HG03196 (cell line): ENCODE data around the gene DHX57.

Source experiments
- ATAC-seq: cut with Tn5 transposase; IDR thresholded peaks from one replicate; pipeline ENCODE4 v1.9.1; 2021; ENCODE audit not compliant: unreplicated experiment

The DHX57 gene

DNA sequence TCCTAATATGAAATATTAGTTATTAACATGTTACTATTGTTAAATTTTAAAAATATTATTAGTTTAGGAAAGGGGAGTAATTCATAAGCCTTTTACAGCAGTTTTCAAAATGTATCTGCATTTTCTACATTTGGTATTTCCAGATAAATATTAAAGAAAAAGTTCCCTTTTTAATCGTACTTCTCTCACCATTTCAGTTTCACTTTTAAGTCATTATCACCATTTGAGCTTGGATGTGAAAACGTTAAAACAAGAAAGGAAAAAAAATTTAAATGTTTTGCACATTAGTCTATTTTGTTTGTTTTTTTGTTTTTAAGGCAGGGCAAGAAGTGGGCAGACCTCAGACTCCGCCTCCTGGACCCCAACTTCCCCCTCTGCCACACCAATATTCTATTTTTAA, 121.2 kb downstream of the DHX57 start:
- ATAC-seq, result no peak

DNA sequence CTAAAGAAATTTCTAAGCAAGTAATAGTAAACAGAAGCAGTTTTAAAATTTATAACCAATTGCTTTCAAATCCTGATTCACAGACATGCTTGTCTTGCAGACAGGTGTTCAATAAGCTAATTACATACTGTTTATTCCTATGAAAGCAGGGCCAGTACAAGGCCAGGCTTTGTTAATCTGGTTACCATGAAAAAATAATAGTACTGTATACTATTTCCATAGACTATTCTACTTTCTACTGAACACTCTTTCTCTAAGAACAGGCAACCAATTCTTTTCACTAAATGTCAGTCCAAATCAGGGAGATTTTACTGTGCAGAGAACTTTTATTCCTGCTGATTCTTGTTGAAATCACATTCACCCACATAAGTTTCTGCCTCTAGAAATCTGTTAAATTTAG, 121.7 kb downstream of the DHX57 start:
- ATAC-seq, result no peak

DNA sequence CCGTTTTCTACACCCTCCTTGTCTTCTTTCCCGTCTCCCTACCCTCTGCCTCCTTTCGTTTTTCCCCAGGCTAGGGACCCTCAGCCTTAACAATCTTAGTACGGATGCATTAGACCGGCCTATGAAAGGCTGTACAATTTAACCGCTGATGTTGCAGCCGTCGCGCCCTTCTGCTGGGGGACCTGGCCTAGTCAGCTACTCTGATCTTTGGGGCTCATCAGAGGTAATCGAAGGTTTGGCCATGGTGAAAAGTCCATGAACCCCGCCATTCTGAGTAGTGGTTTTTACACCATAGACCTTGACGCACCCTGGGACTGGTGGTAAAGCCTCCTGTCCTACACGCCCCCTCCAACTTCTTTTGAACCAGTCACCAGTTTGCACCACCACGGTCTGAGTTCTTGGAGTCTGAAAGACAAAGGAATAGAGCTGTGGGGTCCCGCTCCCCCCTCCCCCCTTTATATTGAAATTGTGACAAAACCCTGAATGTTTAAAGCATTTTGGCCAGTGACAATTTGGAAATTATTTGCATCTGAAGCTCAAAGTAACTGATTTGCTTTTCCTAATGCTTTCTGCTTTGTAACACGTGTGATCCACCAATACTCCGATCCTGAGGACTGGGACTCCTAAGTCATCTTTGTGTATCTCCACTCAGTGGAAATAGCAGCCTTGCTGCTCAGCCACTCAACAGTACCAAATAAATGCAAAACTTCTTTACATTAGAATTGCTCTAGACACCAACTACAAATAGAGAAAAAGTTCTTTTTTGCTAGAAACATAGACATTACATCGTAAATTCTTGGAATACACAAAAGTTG, 123.9 kb downstream of the DHX57 start:
- ATAC-seq, result peak; percentile 2

DNA sequence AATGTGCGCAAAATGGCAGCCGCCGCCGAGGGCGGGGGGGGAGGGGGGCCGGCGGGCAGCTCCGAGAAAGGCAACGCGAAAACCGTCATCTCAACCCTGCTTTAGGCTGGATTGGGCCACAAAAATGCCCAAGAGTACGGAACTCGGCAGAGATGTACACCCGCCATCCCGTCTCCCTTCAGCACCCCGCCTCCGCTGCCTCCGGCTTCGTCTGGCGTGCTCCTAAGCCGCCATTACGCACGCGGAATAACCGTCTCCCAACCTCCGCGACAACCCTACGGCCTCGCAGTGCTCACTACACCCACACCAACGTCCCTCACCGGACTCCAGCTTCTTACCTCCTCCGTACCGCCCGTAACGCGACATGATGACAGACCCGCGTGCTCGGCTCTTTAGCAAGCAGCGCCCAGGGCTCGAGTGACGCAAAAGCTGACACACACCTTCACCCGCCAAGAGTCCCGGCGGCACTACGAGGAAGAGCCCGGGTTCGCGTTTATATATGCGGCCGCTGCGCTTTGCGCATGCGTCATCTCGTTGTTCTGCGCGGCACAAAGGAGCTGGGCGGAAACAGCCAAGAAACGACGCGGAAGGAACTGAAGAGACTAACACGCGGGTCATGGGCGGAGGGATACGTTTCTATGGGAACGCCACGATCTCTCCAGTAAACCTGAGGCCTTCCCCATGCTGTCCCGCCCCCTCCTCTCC, 124.7 kb downstream of the DHX57 start, which contains the start of gene SRSF7:
Gene SRSF7, minus strand, starts transcription at position 471 of the 705 bp plus-strand sequence. Its CDS starts 105 bp downstream, at position 366.
- peak; percentile 84 for ATAC-seq

DNA sequence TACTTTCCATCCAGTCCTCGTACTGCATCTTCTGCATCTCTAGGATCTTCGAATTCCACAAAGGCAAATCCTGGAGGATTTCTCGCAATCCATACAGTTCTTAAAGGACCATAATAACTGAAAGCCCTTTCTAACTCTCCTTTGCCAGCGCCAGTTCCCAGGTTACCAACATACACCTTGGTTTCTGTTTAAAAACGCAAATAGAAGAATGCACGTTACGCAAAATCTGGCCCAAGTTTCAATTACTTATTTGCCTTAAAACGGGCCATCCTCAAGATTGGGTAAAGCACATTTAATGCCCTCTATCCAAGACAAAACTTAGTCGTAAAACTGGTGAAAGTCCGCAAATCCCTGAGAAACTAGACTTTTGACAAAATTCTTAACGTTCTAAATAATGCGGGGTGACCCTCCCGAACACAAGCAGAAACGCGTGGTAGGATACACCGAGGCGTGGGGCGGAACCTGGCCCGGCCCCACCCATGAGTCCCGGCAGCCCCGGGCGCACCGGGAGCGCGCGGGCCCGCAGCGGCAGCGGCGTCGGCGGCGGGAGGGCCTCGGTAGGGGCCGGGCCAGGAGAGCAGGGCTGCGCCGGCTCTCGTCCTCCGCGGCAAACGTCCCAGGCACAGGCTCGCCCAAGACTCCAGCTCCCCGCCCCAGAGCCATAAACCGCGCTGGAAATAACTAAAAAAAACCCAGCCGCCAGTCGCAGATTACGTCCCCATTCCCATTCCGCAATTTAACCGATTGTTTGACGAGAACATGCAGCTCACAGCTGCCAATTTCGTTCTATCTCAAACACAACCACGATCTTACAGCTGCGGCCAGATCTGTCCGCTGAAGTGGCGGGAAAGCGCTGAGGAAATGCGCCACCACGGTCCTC, 125.5 kb downstream of the DHX57 start:
- ATAC-seq, result peak; percentile 42

DNA sequence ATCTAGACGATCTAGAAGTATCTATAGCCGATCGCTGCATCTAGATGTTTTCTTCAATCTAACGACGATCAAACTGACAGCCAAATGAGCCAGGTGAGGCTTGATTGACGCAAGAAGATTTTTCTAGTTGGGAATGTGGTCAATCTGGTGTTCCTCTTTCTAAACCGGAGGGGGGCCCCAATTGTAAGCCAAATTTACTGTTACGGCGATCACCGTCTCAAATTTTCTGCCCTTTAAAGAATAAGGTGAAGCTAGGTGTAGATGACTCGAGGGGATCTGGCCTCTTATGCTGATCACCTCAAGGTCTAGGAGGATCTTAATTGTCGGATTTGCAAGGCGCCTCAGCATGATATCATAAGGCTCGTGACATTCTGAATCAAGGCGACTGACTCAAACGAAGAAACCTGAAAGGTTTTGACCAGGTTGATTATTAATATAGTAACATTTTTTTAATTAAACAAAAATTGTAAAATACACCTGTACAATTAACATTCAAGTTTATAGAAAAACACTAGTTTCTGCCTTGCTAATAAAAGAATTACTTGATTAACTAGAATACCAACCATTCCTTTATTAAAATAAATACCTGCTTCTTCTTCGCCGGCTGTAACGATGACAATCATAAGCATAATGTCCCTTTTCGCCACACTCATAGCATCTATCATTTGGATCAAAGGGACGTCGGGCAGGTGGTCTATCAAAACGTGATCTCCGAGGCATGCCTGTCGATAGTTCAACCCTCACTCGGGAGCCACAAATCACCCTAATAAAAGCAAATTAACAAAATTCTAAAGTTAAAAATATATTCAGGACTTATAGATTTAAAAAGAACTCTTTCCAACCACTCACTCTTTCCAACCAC, 126.6 kb downstream of the DHX57 start:
- no peak for ATAC-seq

DNA sequence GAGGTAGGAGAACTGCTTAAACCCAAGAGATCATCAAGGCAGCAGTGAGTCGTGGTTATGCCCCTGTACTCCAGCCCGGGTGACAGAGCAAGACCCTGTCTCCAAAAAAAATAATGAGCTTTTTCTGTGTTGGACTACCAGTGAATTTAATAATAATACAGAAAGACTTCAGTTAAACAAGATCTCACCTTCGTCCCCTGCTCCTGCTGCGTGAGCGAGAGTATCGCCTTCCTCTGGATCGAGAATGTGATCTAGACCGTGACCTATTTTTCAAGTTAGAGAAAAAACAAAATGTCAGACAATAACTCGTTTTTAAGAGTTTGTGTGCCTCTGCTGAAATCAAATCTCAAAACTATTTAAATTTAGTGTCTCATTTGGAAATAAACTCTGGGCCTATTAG, 127.3 kb downstream of the DHX57 start:
- ATAC-seq, result no peak

DNA sequence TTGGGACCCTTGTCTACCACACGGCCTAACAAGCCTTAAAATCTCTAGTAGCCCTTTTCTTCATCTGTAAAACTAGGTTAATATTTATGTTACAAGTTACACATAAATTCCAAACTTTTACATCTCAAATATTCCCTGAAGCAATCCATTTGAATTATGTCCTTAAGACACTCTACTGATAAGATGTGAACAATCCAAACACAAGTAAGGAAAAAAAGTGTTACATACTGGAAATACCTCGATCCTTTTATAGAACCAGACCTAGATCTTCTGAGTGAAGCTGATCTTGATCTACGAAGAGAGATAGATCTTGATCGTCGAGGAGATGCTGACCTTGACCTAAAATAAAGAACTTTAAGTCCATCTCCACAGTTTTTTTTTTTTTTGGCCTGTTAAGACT, 127.9 kb downstream of the DHX57 start:
- no peak for ATAC-seq
